ENCODE results near the gene FADD.

Gene FADD

DNA sequence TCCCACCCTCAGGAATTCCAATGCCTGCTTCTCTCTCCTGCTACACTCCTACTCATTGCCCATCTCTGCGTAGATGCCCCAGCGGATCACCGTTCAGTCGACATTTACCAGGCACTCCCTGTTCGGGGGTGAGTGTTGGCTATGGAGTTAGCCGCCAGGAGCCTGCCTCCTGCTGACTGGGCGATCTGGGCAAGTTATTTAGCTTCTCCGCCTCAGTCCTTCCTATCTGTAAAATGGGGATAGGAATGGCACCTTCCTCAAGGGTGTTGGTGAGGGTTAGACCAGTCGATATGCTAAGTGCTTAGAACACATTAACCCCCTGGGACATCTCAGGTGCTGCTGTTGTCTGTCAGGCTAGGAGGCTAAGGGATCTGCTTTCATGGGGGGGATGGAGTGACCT is 30.9 kb downstream of the FADD start:
- no peak for DNase-seq

DNA sequence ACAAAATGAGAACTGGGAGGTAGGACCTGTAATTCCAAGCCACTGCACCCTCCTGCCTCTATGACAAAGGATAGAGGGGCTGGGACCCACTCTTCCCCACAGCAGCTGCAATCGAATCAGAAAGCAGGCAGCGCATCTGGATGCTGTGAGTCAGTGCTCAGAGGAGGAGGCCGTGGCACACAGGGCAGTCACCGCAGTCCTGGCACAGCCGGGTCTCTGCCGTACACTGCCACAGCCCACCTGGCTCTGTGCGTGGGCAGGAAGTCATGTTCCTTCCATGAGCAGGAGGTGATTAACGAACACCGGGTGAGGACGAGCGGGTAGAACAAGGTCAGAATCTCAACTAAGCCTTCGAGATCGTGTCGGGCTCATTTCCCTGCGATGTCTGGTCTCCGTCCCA is 37.2 kb downstream of the FADD start:
- no peak for DNase-seq

DNA sequence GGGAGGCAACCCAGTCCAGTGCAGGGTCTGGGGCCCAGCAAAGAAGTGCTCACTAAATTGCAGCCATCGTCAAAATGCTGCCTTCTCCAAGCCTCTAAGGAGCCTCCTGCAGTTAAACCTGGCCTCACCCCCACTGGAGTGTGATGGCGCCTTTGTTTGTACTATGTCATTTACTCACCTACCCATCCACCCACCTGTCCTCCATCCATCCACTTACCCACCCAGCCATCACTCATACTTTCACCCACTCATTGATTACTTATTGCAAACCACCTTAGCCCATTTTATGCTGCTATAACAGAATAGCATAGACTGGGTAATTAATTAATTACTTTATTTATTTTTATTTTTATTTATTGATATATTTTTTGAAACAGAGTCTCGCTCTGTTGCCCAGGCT is 38.6 kb downstream of the FADD start:
- no peak for DNase-seq

DNA sequence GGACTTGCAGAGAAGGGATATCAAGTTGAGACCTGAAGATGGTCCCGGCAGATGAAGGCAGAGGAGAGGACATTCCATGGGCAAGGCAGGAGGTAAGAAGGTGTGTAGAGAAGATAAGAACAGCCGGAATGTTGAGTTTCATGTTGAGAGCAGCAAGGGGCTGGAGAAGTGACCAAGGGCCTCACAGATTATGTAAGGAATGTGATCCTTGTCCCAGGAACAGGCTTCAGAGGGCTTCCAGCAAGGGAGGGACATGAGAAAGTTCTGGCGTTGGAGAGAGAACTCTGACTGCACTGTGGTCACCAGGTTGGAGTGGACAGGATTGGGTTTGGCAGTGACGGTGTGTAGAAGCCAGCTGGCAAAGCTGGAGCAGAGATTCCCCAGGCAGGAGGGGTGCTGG is 39.8 kb downstream of the FADD start:
- no peak for DNase-seq

DNA sequence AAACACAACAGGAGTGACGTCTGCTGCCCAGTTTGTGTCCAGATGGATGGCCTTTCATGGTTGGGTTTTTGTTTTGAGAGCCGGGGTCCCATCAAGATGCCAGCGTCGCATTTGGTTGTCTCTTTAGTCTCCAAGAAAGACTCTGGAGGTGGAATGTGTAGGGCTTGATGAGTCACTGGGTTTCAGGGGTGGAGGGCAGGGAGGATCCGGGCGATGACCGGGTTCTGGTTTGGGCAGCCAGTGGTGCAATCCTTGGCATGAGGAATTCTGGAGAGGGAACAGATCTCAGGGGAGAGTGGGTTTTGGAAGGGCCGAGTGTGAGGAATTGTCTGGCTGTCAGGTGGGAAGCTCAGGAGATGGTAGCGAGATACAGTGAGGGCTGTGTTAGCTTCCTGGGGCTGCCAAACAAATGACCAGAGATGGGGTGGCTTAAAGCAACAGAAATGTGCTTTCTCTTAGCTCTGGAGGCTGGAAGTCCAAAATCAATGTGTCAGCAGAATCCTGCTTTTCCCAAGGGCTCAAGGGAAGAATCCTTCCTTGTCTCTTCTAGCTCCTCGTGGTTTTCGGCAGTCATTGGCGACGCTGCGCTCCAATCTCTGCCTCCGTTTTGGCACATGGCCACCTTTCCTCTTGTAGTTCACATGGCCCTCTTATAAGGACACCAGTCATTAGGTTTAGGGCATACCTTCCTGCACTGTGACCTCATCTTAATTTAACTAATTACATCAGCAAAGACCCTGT is 41.0 kb downstream of the FADD start:
- no peak for DNase-seq

DNA sequence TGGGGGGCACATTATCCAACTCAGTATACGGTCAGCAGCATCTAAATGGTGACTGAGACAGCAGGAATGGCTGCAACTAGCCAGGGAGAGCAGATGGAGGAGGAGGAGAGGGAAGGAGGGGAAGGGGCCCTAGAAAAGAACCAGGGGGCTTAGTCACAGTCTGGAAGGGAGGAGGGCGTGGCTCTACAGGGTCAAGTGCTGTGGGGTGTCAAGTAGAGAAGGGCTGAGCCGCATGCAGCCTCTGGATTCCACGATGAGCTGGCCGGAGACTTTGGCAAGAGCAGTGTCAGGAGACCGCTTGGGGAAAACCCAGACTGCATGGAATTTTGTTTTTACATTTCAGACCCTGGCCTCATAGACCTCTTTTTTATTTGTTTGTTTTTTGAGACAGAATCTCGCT is 41.6 kb downstream of the FADD start:
- no peak for DNase-seq

DNA sequence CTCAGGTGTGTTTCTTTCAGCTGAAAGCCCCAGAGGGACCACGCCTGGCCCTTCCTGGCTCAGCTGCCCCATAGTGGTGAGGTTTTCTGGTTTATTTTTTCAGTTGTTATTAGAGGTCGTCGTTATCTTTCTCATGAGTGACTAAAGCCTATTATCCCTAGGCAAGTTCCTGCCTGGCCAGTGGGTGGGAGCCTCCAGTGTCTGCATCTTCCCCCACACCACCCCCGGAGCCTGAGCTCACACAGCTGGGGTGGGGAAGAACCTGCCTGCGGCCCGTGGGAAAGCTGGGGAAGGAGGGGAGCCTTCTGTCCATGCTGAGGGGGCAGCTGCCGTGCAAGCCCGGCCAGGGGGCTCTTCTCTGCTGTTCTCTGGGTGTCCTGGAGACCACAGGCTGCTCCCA is 43.1 kb downstream of the FADD start:
- no peak for DNase-seq

DNA sequence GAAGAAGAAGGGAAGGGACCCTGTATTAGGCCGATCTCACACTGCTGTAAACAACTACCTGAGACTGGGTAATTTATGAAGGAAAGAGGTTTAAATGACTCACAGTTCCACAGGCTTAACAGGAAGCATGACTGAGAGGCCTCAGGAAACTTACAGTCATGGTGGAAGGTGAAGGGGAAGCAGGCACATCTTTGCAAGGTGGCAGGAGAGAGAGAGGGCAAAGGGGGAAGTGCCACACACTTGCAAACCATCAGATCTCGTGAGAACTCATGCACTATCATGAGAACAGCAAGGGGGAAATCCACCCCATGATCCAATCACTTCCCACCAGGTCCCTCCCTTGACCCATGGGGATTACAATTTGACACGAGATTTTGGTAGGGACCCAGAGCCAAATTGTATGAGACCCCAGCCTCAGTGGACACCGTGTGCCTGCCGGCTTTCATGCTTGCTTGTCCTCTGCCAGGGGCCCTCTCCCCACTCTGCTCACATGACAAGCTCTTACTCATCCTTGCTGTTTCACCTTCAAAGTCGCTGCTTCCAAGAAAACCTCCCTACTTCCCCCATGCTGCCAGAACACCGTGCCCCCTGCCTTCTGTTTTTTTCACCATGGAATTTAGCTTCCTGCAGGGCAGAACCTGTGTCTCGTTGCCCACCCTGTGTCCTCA is 44.1 kb downstream of the FADD start:
- no peak for DNase-seq

DNA sequence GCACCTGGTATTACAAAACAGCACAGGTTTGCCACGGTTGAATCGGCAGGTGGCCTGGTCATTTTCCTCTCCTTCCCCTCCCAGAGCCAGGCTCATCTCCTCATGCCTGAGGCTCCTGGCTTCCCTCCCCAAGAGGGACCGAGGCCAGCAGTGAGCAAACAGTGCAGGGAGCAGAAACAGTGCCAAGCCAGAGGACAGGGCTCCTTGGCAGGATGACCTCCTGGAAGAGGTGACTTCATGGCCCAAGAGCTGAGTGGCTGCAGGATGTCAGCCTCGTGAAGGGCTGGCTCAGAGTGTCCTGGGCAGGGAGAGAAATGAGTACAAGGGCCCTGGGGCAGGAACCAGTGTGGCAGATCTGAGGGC is 44.6 kb downstream of the FADD start:
- no peak for DNase-seq

DNA sequence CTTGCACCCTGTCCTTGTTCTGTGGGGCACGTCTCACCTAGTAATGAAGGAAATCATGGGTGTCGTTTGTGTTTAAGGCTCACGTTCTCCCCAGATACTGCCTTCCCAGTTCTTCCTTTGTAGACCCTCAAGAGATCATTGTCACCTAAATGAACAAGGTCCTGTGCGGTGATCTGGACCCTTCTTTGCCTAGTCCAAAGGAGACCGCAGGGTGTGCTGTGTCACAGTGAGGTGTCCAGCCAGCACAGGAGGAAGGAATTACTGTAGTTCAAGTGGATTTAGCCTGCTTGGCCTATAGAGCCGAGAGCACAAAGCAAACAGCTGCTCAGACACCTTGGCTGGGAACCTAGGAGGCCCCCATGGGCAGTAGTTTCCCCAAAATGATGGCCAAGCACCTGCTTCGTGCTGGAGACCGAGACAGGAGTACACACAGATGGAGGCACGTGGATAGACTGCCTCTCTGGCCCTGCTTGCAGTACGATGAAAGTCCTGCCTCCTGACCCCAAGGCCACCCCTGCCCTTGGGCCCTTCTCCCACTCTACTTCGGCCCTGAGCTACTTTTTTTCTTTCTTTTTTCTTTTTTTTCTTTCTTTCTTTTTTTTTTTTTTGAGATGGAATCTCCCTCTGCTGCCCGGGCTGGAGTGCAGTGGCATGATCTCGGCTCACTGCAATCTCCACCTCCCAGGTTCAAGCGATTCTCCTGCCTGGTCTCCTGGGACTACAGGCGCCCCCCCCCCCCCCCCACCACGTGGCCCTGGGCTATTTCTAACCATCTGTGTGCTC is 48.0 kb downstream of the FADD start:
- no peak for DNase-seq

DNA sequence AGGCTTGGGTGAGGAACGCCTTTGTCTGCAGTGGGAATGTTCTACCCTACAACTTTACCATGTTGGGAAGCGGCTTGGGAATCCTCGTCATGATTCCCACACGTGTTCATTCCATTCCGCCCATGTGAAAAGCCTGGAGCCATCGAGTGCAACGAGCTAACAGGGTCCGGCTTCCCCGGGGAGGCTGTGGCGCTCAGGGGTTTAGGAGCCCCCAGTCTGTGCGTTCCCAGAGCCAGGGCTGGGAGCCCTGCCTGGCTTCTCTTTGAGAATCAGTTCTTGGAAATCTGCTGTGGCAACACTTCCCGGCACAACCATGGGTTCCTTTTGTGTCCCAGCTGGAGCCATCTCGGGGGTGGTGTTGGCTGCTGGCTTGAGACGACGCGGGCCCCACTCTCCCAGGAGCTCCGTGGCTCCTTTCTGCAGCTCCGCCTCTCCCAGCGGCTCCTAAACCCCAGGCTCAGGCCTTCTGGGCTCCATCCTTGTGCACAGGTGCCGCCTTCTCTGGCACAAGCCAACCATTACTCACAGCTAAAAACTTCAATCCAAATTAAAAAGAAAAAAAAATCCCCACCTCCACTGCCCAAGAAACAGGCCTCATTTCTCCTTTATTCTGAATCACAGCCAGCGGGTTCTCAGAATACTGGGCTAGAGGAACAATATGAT is 48.7 kb downstream of the FADD start:
- no peak for DNase-seq

DNA sequence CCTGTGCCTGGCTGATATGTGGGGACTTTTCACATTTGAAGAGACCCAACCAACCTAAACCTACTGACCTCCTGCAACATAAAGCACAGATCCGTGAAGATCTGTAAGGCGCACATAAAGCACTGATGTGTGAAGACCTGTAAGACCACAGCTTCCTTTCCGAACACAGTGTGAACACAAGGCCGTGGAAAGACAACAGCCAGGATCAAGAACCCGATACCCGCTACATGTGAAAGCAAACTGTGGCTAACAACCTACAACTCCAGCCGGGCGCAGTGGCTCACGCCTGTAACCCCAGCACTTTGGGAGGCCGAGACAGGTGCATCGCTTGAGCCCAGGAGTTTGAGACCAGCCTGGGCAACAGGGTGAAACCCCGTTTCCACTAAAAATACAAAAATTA is 49.7 kb downstream of the FADD start:
- no peak for DNase-seq

DNA sequence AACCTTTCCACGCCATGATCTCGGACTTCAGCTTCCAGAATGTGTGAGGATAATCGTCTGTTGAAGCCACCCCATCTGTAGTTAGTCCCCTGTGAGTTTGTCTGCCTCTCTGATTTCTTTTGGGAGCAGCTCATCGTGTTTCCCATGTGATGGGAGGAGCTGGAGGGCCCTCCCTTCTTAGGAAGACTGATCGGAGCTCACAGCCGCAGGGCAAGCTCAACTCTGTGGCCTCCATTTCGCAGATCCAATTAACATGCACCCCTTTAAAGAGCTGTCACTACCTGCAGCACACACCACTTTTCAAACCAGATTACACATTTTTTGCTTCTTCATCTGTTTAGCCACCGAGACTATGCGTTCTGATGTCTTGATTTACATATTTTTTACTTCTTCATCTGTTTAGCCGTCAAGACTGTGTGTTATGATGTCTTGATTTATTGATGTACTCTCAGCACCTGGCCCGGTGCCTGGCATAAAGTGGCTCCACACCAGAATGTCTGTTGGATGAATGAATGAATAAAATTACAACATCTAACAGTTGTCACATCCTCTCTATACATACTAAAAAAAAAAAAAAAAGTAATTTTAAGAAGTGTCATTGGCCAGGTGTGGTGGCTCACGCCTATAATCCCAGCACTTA is 52.5 kb downstream of the FADD start:
- no peak for DNase-seq

All from inflammatory macrophage (primary cell).